A673 (cell line): ENCODE measurements around the gene YTHDF2. TPM values are rescaled to one million over a fixed set of nuclear protein-coding genes. Genes with fewer than 3 reads are reported as not detected.

ENCODE experiments used
- BruUV-seq: library from RNA; stranded (reverse); fragments of 400-500 nt; replicated peaks from 2 replicates; lab custom pipeline; 2021; lab: Mats Ljungman, UMichigan
- CTCF ChIA-PET: fragments of 300-600 bp; sonication (Branson Sonifier 250); formaldehyde crosslinking; loops from one replicate; lab custom pipeline; 2022; ENCODE audit warnings: antibody characterized with exemption; lab: Charles Lee
- POLR2A ChIA-PET: fragments of 300-600 bp; sonication (Branson Sonifier 250); formaldehyde crosslinking; loops from one replicate; lab custom pipeline; 2022; ENCODE audit warnings: antibody characterized with exemption; ENCODE audit not compliant: low non-redundant PET; lab: Charles Lee
- DNase-seq: peaks from one replicate; pipeline ENCODE4 v3.0.0-alpha.2; 2015; ENCODE audit warnings: low spot score
- H3K27ac ChIP-seq: fragments of 200-600 bp; sonication (generic); 2 replicates; pipeline ENCODE4 v1.5.1; 2016; ENCODE audit warnings: mixed run types, low read depth, mild to moderate bottlenecking, mixed read lengths, antibody characterized with exemption, low read length; ENCODE audit not compliant: poor library complexity, severe bottlenecking
- H3K27me3 ChIP-seq: fragments of 200-600 bp; sonication (generic); replicated peaks from 2 replicates; pipeline ENCODE4 v1.6.1; 2017; ENCODE audit warnings: mixed run types, low read depth, mild to moderate bottlenecking, mixed read lengths, antibody characterized with exemption, low read length; ENCODE audit not compliant: insufficient read depth, poor library complexity
- H3K36me3 ChIP-seq: fragments of 200-600 bp; sonication (generic); 2 replicates; pipeline ENCODE4 v1.6.1; 2016; ENCODE audit warnings: mixed run types, mild to moderate bottlenecking, mixed read lengths, antibody characterized with exemption, low read length; ENCODE audit not compliant: insufficient read depth, poor library complexity, severe bottlenecking
- H3K4me1 ChIP-seq: fragments of 200-600 bp; sonication (generic); 2 replicates; pipeline ENCODE4 v1.6.1; 2017; ENCODE audit warnings: mixed run types, mild to moderate bottlenecking, mixed read lengths, antibody characterized with exemption, low read length; ENCODE audit not compliant: insufficient read depth, poor library complexity, severe bottlenecking
- H3K4me3 ChIP-seq: fragments of 200-600 bp; sonication (generic); 2 replicates; pipeline ENCODE4 v1.5.1; 2016; ENCODE audit warnings: low read depth, mixed run types, mild to moderate bottlenecking, mixed read lengths, low read length; ENCODE audit not compliant: poor library complexity, severe bottlenecking
- H3K9me3 ChIP-seq: fragments of 200-600 bp; sonication (generic); 2 replicates; pipeline ENCODE4 v1.6.1; 2016; ENCODE audit warnings: mixed run types, low read depth, mild to moderate bottlenecking, mixed read lengths, antibody characterized with exemption, low read length; ENCODE audit not compliant: poor library complexity, severe bottlenecking
- CTCF ChIP-seq: fragments of 300-800, 200-600 bp; sonication (generic); conservative IDR thresholded peaks from 2 replicates; pipeline ENCODE4 v1.5.1; 2017; ENCODE audit warnings: low read depth, mild to moderate bottlenecking, antibody characterized with exemption, low read length, moderate library complexity, mixed read lengths
- EZH2 ChIP-seq: fragments of 200-600 bp; sonication (generic); IDR thresholded peaks from 2 replicates; pipeline ENCODE4 v1.6.1; 2017; ENCODE audit warnings: borderline replicate concordance, low read depth, mild to moderate bottlenecking, mixed read lengths, antibody characterized with exemption, low read length; ENCODE audit not compliant: poor library complexity, severe bottlenecking
- intact Hi-C: fragments of 100-400 bp; cut with micrococcal nuclease; formaldehyde crosslinking; loops from one replicate; pipeline ENCODE4 v1.10.0; 2022; ENCODE audit not compliant: unreplicated experiment
- total RNA-seq: library from RNA; stranded (reverse); gene quantifications from 2 replicates; pipeline ENCODE4 v1.2.3, GENCODE V29; 2021

The YTHDF2 gene
- total RNA-seq, 1 experiment from 2014 or later = 111 TPM

DNA sequence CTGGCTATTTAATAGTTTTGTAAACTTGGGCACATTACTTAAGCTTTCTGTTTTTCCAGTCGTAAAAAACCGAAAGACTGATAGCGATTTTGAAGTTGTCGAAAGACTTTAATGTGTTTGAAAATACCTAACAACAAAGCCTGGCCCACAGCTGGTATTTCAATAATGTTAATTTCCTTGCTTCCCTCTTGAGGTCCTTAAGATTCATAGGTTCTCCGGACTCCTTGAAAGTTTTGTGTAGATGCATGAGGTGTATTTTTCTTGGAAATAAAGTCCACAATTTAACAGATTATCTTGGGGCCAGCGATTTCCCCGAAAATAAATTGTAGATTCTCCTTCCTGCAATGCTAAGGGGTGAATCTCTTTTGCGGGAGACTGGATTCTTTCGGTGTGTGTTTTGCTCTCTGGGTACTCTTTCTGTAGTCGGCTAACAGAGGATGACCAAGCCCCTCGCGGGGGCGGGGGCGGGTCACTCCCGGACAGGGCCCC is 735 bp upstream of the YTHDF2 start:
- Histone ChIP-seq H3K27me3 (no peaks in the 10 kb centered on the region), H3K4me1 (peaks cover 32% of the 10 kb centered on the region), H3K36me3 (peaks cover 27% of the 10 kb centered on the region), H3K27ac (peak overlapping the region; percentile 94), H3K9me3 (no peaks in the 10 kb centered on the region), H3K4me3 (peak overlapping the region; percentile 77)
- no peak for DNase-seq
- no peak for TF ChIP-seq CTCF
- no peak for TF ChIP-seq EZH2
- ChIA-PET POLR2A (interaction anchor here (0.5 to 1.0 kb wide), 4 partner anchors 19 to 407 kb away, joined by 4 to 10 read pairs (median 8); partner anchors contain the start of gene MED18), CTCF (interaction anchor here (0.6 to 1.2 kb wide), 7 partner anchors 10 to 754 kb away, joined by 3 to 13 read pairs (median 6); partner anchors contain the start of gene RNU11)
- intact Hi-C loops = loop anchor here (2.0 kb wide), 1 partner anchor 87 kb away; the partner anchor contains the start of gene RNU11
- TSS peak; percentile 89 for BruUV-seq

GRCh38 chr1:28737307-28738132 is 780 bp downstream of the YTHDF2 start:
- CTCF ChIA-PET = interaction anchor here (0.5 to 1.2 kb wide), 21 partner anchors 9 to 1376 kb away, joined by 3 to 18 read pairs (median 6); partner anchors contain the start of genes AHDC1, GMEB1 and RNU11
- peak; percentile 65 for DNase-seq
- peaks cover 42% of the 10 kb centered on the region for H3K36me3 ChIP-seq
- H3K27me3 ChIP-seq = no peaks in the 10 kb centered on the region
- intact Hi-C loops = loop anchor here (2.0 kb wide), 1 partner anchor 89 kb away; the partner anchor contains the start of gene RNU11
- POLR2A ChIA-PET = interaction anchor here (0.6 to 1.0 kb wide), 7 partner anchors 89 to 1049 kb away, joined by 3 to 11 read pairs (median 7); partner anchors contain the start of gene RNU11
- peaks cover 32% of the 10 kb centered on the region for H3K4me1 ChIP-seq
- peak overlapping the region; percentile 94 for H3K27ac ChIP-seq
- TF ChIP-seq EZH2 = no peak
- no peak for TF ChIP-seq CTCF
- peak overlapping the region; percentile 77 for H3K4me3 ChIP-seq
- BruUV-seq = no TSS peak
- H3K9me3 ChIP-seq = no peaks in the 10 kb centered on the region

DNA sequence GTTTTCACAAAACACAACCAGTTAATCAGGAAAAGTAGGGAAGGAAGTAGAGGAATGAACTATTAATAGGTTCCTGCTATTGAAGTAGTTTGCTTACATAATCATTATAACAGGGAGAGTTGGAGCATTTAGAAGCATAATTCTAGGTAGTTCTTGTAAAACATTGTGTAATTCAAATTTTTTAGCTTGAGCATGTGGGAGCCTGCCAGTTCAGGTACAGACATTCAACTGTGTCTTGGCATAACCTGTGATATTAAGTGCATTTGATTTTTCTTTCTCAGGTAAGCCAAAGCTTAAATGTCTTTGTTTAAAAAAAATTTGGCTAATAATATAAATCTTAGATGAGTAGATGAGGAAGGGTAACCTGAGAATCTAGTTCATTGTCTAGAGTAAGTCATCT is 3.4 kb downstream of the YTHDF2 start:
- no peaks in the 10 kb centered on the region for H3K27me3 ChIP-seq
- BruUV-seq = no TSS peak
- no peak for TF ChIP-seq EZH2
- TF ChIP-seq CTCF = no peak
- H3K4me1 ChIP-seq = peaks cover 32% of the 10 kb centered on the region
- no peak overlapping the region for H3K4me3 ChIP-seq
- no peak overlapping the region for H3K27ac ChIP-seq
- no peaks in the 10 kb centered on the region for H3K9me3 ChIP-seq
- CTCF ChIA-PET = no interaction called here
- peaks cover 68% of the 10 kb centered on the region for H3K36me3 ChIP-seq
- POLR2A ChIA-PET = no interaction called here
- intact Hi-C loops = no loop called here
- no peak for DNase-seq
